ENCODE data around the gene CRKL. TPM values are rescaled to one million over a fixed set of nuclear protein-coding genes. Genes with fewer than 3 reads are reported as not detected.
A peak's percentile ranks its signal among the peaks of the same experiment; 100 is the strongest.

Gene CRKL
- total and polyA plus RNA-seq, 2 of the 4 experiments (the other 2 are of a cell fraction): 20.6 to 35.5 TPM

- Histone ChIP-seq H2BK20ac (ENCODE audit: low read depth, low read length) (no peak overlapping the region), H3K4me2 (ENCODE audit: low read depth, low read length) (no peak overlapping the region), H4K5ac (ENCODE audit: low read depth, low read length) (no peak overlapping the region), H2BK5ac (ENCODE audit: low read depth, low read length, poor library complexity, severe bottlenecking) (no peak overlapping the region), H3K9ac (ENCODE audit: low read depth, low read length) (no peak overlapping the region), H2AK9ac (replicated peaks; ENCODE audit: low read depth, low read length, poor library complexity) (no peak overlapping the region), H3K9me1 (ENCODE audit: insufficient read depth, low read length) (peaks cover 10% of the 10 kb centered on the region; the same call in 1 of the 2 replicates), H3K4me3 (ENCODE audit: insufficient read depth, low read depth, low read length) (no peak overlapping the region), H3K18ac (ENCODE audit: low read depth, low read length) (no peak overlapping the region), H2BK120ac (ENCODE audit: low read depth, low read length) (no peak overlapping the region), H2AFZ (replicated peaks; ENCODE audit: low read length, poor library complexity) (no peak overlapping the region), H3K36me3 (ENCODE audit: control insufficient read depth, insufficient read depth, low read length) (peaks cover 41% of the 10 kb centered on the region), H4K91ac (ENCODE audit: insufficient read depth, low read depth, low read length) (no peak overlapping the region), H4K8ac (ENCODE audit: low read depth in 2 of 2, low read length in 2 of 2) (0 out of 4 replicates have a peak overlapping the region, but pooled peaks of 1 of the 2 experiments have one; percentile 24), H3K4me1 (ENCODE audit: control insufficient read depth, insufficient read depth, low read length) (peaks cover 14% of the 10 kb centered on the region), H4K20me1 (ENCODE audit: insufficient read depth, low read length) (peaks cover 9% of the 10 kb centered on the region; the same call in 1 of the 2 replicates), H3K56ac (ENCODE audit: extremely low read depth, insufficient read depth, low read length) (no peak overlapping the region), H3K23ac (ENCODE audit: low read depth, low read length) (no peak overlapping the region), H2AK5ac (ENCODE audit: low read depth, low read length) (no peak overlapping the region), H3K79me1 (ENCODE audit: low read depth in 1 of 2, low read length in 2 of 2) (peaks cover 16 to 45% of the 10 kb centered on the region in 2 experiments), H3K27me3 (ENCODE audit: control insufficient read depth, insufficient read depth, low read length) (no peaks in the 10 kb centered on the region), H3K14ac (replicated peaks; ENCODE audit: low read depth, low read length) (no peak overlapping the region), H3K27ac (ENCODE audit: insufficient read depth, low read length) (no peak overlapping the region), H2BK15ac (ENCODE audit: low read depth, low read length) (no peak overlapping the region), H3K4ac (ENCODE audit: low read depth, low read length) (no peak overlapping the region), H3K9me3 (ENCODE audit: control insufficient read depth, insufficient read depth, low read length) (no peaks in the 10 kb centered on the region)
- 82% methylated on average over 3 of the region's 7 CpGs; no CpG with 5 or more reads in 1 of the 2 experiments for WGBS, 2 experiments (ENCODE audit: extremely low coverage in 2 of 2, insufficient read length in 1 of 2)
- DNase-seq: peak; percentile 29
- POLR2A ChIA-PET (ENCODE audit: unreplicated experiment): no interaction called here
- in situ Hi-C loops (cut with MboI; ENCODE audit: low sequenced_read_pairs) (no loop called here), dilution Hi-C loops (cut with HindIII; ENCODE audit: low sequenced_read_pairs, unreplicated experiment) (no loop called here), intact Hi-C loops (cut with micrococcal nuclease) (no loop called here)
- no peak for ATAC-seq (ENCODE audit: low read depth)
- no TSS peak for BruUV-seq (replicated peaks)
- CTCF ChIA-PET: interaction anchor here (0.9 kb wide), 1 partner anchor 16 kb away, joined by 3 read pairs; the partner anchor contains the start of gene LZTR1
- TF ChIP-seq CHD1 (IDR thresholded peaks at IDR 0.05; ENCODE audit: low read depth, low read length) (no peak), RCOR1 (IDR thresholded peaks at IDR 0.05; ENCODE audit: insufficient replicate concordance, low read length) (no peak), CEBPB (IDR thresholded peaks at IDR 0.05; ENCODE audit: low read depth, low read length) (no peak), MAFK (IDR thresholded peaks at IDR 0.05; ENCODE audit: low read depth, low read length) (no peak), CTCF (conservative IDR thresholded peaks at IDR 0.05; ENCODE audit: low read depth, low read length) (no peak), RAD21 (IDR thresholded peaks at IDR 0.05; ENCODE audit: low read length) (no peak), USF2 (IDR thresholded peaks at IDR 0.05; ENCODE audit: low read depth, low read length) (no peak), SMC3 (IDR thresholded peaks at IDR 0.05; ENCODE audit: low read depth, low read length) (no peak), BHLHE40 (IDR thresholded peaks at IDR 0.05; ENCODE audit: low read depth, low read length) (no peak), ELK1 (IDR thresholded peaks at IDR 0.05; ENCODE audit: borderline replicate concordance, low read depth, low read length) (no peak), MAZ (IDR thresholded peaks at IDR 0.05; ENCODE audit: borderline replicate concordance, low read depth, low read length) (no peak), NFE2L2 (IDR thresholded peaks at IDR 0.05; ENCODE audit: low read depth, low read length) (no peak), POLR2A (IDR thresholded peaks at IDR 0.05; ENCODE audit: low read depth, low read length) (no peak), RFX5 (IDR thresholded peaks at IDR 0.05; ENCODE audit: low read depth, low read length) (no peak)
These were observed 81.5 kb downstream of the CRKL start for GRCh38 chr22:20998411-20999336.

All from IMR-90 (cell line).